Astrocyte (in vitro differentiated cells and primary cell): ENCODE measurements around the gene DOCK1. TPM values are rescaled to one million over a fixed set of nuclear protein-coding genes. Genes with fewer than 3 reads are reported as not detected.

ENCODE experiments used
- DNase-seq: peaks from one replicate; pipeline ENCODE4 v3.0.0-alpha.2; 2010; ENCODE audit warnings: low read depth
- FAIRE-seq: peaks from 2 replicates; lab custom pipeline; 2011; peaks lifted over from hg19 to GRCh38; lab: Jason Lieb, UNC
- H2AFZ ChIP-seq: 2 replicates; pipeline ENCODE4 v1.6.0; 2012; ENCODE audit warnings: low read depth, low read length, inconsistent platforms
- H3K27ac ChIP-seq: 2 replicates; pipeline ENCODE4 v1.5.1; 2011; ENCODE audit warnings: low read depth, low read length, inconsistent platforms
- H3K27me3 ChIP-seq: 2 replicates; pipeline ENCODE4 v1.6.0; 2011; ENCODE audit warnings: low read length, inconsistent platforms; ENCODE audit not compliant: insufficient read depth
- H3K36me3 ChIP-seq: 2 replicates; pipeline ENCODE4 v1.5.1; 2011; ENCODE audit warnings: low read length, inconsistent platforms; ENCODE audit not compliant: insufficient read depth
- H3K4me1 ChIP-seq: 2 replicates; pipeline ENCODE4 v1.5.1; 2011; ENCODE audit warnings: low read length, inconsistent platforms; ENCODE audit not compliant: insufficient read depth
- H3K4me2 ChIP-seq: 2 replicates; pipeline ENCODE4 v1.6.0; 2012; ENCODE audit warnings: low read length, inconsistent platforms
- H3K4me3 ChIP-seq: 2 replicates; pipeline ENCODE4 v1.5.1; 2011; ENCODE audit warnings: low read depth, mild to moderate bottlenecking, low read length, inconsistent platforms; ENCODE audit not compliant: insufficient read depth
- H3K79me2 ChIP-seq: 2 replicates; pipeline ENCODE4 v1.6.0; 2012; ENCODE audit warnings: mild to moderate bottlenecking, low read length, inconsistent platforms; ENCODE audit not compliant: insufficient read depth
- H3K9ac ChIP-seq: 2 replicates; pipeline ENCODE4 v1.6.0; 2012; ENCODE audit warnings: mild to moderate bottlenecking, low read length, inconsistent platforms
- H3K9me3 ChIP-seq: 2 replicates; pipeline ENCODE4 v1.5.1; 2012; ENCODE audit warnings: low read depth, mild to moderate bottlenecking, low read length, inconsistent platforms; ENCODE audit not compliant: insufficient read depth
- H4K20me1 ChIP-seq: 2 replicates; pipeline ENCODE4 v1.6.0; 2012; ENCODE audit warnings: low read length, inconsistent platforms; ENCODE audit not compliant: insufficient read depth
- H3K27ac Mint-ChIP-seq: one replicate; pipeline ENCODE4 v1.8.0; 2021; ENCODE audit warnings: mild to moderate bottlenecking, mixed read lengths; ENCODE audit not compliant: unreplicated experiment
- H3K27me3 Mint-ChIP-seq: one replicate; pipeline ENCODE4 v1.8.0; 2021; ENCODE audit warnings: low read depth, mixed read lengths; ENCODE audit not compliant: unreplicated experiment
- H3K36me3 Mint-ChIP-seq: one replicate; pipeline ENCODE4 v1.8.0; 2021; ENCODE audit warnings: low read depth, mixed read lengths; ENCODE audit not compliant: unreplicated experiment
- H3K4me1 Mint-ChIP-seq: one replicate; pipeline ENCODE4 v1.8.0; 2021; ENCODE audit warnings: low read depth, mixed read lengths; ENCODE audit not compliant: unreplicated experiment
- H3K4me3 Mint-ChIP-seq: one replicate; pipeline ENCODE4 v1.8.0; 2021; ENCODE audit warnings: mild to moderate bottlenecking, moderate library complexity, mixed read lengths; ENCODE audit not compliant: unreplicated experiment
- H3K9me3 Mint-ChIP-seq: one replicate; pipeline ENCODE4 v1.8.0; 2021; ENCODE audit warnings: mild to moderate bottlenecking, mixed read lengths; ENCODE audit not compliant: unreplicated experiment
- EZH2 ChIP-seq: IDR thresholded peaks from 2 replicates; pipeline ENCODE4 v1.6.1; 2012; ENCODE audit warnings: mild to moderate bottlenecking, low read length, inconsistent platforms; ENCODE audit not compliant: insufficient read depth
- total RNA-seq: library from RNA; stranded (reverse); gene quantifications from 2 replicates; pipeline ENCODE4 v1.2.1, GENCODE V29; 2021
- TF ChIP-seq, protein P1 (sequence below): IDR thresholded peaks from 2 replicates; pipeline ENCODE4 v1.5.1; 2011; ENCODE audit warnings: low read depth, mild to moderate bottlenecking, inconsistent platforms, low read length, moderate library complexity; ENCODE audit not compliant: insufficient read depth

DOCK1 gene
- total RNA-seq, 1 donor from 2014 or later, result 42.5 TPM

- no peak overlapping the region for H3K9ac ChIP-seq
- no peaks in the 10 kb centered on the region for H3K27me3 ChIP-seq
- H3K4me1 ChIP-seq, result peaks cover 3% of the 10 kb centered on the region
- no peaks in the 10 kb centered on the region for H3K27me3 Mint-ChIP-seq
- H4K20me1 ChIP-seq, result peaks cover 98% of the 10 kb centered on the region
- H3K4me3 ChIP-seq, result no peak overlapping the region
- peaks cover 5% of the 10 kb centered on the region for H3K4me1 Mint-ChIP-seq
- no peaks in the 10 kb centered on the region for H3K36me3 Mint-ChIP-seq
- no peaks in the 10 kb centered on the region for H3K36me3 ChIP-seq
- peaks cover 100% of the 10 kb centered on the region for H3K79me2 ChIP-seq
- DNase-seq (no peak), FAIRE-seq (no peak)
- no peaks in the 10 kb centered on the region for H3K9me3 Mint-ChIP-seq
- H3K4me2 ChIP-seq, result no peak overlapping the region
- no peak overlapping the region for H2AFZ ChIP-seq
- no peak overlapping the region for H3K4me3 Mint-ChIP-seq
- no peak for TF ChIP-seq EZH2
- TF ChIP-seq, protein P1, sequence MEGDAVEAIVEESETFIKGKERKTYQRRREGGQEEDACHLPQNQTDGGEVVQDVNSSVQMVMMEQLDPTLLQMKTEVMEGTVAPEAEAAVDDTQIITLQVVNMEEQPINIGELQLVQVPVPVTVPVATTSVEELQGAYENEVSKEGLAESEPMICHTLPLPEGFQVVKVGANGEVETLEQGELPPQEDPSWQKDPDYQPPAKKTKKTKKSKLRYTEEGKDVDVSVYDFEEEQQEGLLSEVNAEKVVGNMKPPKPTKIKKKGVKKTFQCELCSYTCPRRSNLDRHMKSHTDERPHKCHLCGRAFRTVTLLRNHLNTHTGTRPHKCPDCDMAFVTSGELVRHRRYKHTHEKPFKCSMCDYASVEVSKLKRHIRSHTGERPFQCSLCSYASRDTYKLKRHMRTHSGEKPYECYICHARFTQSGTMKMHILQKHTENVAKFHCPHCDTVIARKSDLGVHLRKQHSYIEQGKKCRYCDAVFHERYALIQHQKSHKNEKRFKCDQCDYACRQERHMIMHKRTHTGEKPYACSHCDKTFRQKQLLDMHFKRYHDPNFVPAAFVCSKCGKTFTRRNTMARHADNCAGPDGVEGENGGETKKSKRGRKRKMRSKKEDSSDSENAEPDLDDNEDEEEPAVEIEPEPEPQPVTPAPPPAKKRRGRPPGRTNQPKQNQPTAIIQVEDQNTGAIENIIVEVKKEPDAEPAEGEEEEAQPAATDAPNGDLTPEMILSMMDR, result no peak
- peaks cover 2% of the 10 kb centered on the region for H3K9me3 ChIP-seq
- H3K27ac Mint-ChIP-seq, result no peak overlapping the region
- no peak overlapping the region for H3K27ac ChIP-seq
These were observed 48.7 kb downstream of the DOCK1 start for GRCh38 chr10:126953886-126954285.

DNA sequence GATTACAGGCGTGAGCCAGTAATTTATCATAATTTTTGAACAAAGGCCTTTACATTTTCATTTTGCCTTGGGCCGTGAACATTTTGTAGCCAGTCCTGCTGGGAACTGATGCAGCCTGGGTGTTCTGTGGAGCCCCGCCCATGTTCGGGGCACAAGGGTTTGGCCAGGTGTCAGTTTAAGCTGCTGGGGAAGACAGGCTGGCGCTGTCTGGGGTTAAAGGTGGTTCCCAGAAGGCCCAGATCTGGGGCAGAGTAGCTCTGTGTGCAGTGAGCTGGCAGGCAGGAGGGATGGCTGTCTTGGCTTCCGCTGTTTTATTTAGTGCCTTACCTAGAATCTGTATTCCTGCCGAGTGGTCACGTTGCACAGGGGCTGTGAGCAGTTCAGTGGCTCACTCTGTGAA, 50.2 kb downstream of the DOCK1 start:
- H3K36me3 ChIP-seq, result no peaks in the 10 kb centered on the region
- H3K27ac ChIP-seq, result no peak overlapping the region
- H3K9me3 Mint-ChIP-seq, result no peaks in the 10 kb centered on the region
- no peak overlapping the region for H3K27ac Mint-ChIP-seq
- peaks cover 3% of the 10 kb centered on the region for H3K4me1 ChIP-seq
- peaks cover 100% of the 10 kb centered on the region for H4K20me1 ChIP-seq
- no peak overlapping the region for H3K4me2 ChIP-seq
- H3K79me2 ChIP-seq, result peaks cover 100% of the 10 kb centered on the region
- no peaks in the 10 kb centered on the region for H3K27me3 ChIP-seq
- no peaks in the 10 kb centered on the region for H3K36me3 Mint-ChIP-seq
- H3K4me3 Mint-ChIP-seq, result no peak overlapping the region
- H3K4me3 ChIP-seq, result no peak overlapping the region
- H2AFZ ChIP-seq, result no peak overlapping the region
- no peaks in the 10 kb centered on the region for H3K27me3 Mint-ChIP-seq
- DNase-seq, result no peak
- H3K4me1 Mint-ChIP-seq, result peaks cover 5% of the 10 kb centered on the region
- TF ChIP-seq, protein P1, result no peak
- TF ChIP-seq EZH2, result no peak
- FAIRE-seq, result no peak
- no peak overlapping the region for H3K9ac ChIP-seq
- H3K9me3 ChIP-seq, result peaks cover 2% of the 10 kb centered on the region

DNA sequence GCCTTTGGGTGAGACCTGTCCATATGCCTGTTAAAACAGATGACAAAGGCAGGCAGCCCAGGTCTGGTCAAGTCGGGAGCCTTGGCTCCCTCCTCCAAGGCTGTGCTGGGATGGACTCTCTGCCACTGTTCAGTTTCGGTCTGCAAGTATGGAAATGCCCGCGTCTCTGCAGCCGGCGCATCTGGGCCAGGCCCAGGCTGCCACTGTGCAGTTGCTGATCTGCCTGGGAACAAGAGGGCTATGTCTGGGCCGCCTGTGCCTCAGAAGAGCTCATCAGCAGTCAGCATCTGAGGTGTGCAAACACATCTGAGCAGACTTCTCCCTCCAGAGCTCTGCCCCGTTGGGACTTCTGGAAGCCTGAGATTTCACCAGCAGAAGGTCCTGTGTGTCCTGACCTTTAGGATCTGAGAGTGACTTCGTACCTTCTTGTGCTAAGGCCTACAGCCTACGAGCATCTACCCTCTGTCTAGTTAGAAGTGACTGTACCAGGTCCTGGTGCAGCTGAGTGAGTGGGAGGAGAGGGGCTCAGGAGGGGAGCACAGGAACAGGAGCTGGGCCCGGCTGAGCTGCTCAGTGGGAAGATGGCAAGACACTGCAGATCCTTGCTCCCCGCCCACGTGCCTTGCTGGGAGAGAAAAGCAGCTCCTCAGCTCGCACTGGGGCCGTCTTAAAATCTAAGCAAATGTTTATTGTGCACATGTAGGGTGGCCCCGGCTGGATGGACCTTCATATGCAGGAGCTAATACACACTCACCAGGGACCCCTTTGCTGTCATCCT, 50.9 kb downstream of the DOCK1 start:
- no peak overlapping the region for H3K4me3 ChIP-seq
- H3K4me2 ChIP-seq, result no peak overlapping the region
- peaks cover 98% of the 10 kb centered on the region for H4K20me1 ChIP-seq
- Mint-ChIP-seq H3K27ac (no peak overlapping the region), H3K4me3 (no peak overlapping the region), H3K4me1 (peaks cover 5% of the 10 kb centered on the region), H3K36me3 (no peaks in the 10 kb centered on the region), H3K27me3 (no peaks in the 10 kb centered on the region), H3K9me3 (no peaks in the 10 kb centered on the region)
- FAIRE-seq, result no peak
- no peak for DNase-seq
- no peaks in the 10 kb centered on the region for H3K36me3 ChIP-seq
- peaks cover 3% of the 10 kb centered on the region for H3K4me1 ChIP-seq
- H3K9me3 ChIP-seq, result peaks cover 2% of the 10 kb centered on the region
- H3K9ac ChIP-seq, result no peak overlapping the region
- no peak overlapping the region for H3K27ac ChIP-seq
- peaks cover 99% of the 10 kb centered on the region for H3K79me2 ChIP-seq
- no peak for TF ChIP-seq EZH2
- TF ChIP-seq, protein P1, result no peak
- no peaks in the 10 kb centered on the region for H3K27me3 ChIP-seq
- H2AFZ ChIP-seq, result no peak overlapping the region
